Femur (tissue), 1 donor: Measurements from ENCODE around the gene SKAP2.

Experiments
- DNase-seq: peaks from one replicate; pipeline ENCODE4 v3.0.0-alpha.2; 2017

SKAP2 gene

DNA sequence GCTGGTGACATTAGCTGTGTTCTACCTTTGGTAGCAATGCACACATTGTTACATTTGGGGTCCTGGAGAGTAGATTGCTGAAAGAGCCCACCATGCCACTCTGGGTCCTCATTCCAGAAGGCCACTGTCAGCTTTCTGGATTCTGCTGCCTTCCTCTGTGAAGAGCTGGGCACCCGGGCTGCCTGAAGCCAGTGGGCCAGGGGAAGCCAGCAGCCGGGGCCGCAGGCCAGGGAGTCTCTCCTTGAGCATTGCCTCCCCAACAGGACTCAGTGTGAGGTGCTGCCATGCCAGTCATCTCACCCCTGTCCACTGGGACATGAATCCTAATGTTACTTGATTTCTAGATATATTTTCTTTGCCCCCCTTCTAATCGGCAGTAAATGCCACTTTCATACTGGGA, 234.0 kb downstream of the SKAP2 start:
- DNase-seq: no peak

DNA sequence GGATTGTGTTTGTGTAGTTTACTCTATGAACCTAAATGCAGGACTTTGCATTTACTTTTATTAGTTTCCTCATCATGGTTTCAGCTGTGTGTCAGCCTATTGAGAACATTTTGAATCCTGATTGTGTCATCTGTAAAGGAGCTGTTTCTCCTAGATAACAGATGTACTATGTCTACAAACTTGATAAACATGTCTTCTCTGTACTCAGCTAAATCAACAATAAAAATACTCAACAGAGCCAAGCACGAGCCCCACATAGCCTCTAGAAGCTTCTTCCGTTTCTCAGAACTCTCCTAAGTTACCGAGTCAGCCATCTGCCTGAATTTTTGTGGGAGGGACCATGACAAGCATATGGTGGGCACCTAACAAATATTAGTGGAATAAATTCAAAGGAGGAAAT, 234.7 kb downstream of the SKAP2 start:
- no peak for DNase-seq

DNA sequence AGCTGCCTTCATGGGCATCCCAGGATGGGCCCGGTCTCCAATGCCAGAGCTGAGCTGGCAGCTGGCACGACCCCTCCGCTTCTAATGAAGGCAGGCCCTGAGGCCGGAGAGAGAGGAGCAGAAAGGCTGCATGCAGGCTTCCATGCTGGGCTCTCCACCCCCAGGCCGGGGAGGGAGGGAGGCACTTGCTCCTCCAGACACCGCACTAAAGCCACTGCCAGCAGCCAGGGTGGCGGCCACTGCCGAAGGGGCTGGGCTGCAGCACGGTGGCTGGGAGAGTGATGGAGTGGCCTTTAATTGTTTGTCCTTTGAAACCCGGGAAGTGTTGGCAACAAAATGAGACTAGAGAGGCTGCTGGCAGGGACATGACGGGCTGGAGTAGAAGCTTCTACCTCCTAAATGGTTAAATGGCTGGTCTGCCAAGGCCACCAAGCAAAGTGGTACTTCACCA, 236.5 kb downstream of the SKAP2 start:
- DNase-seq: no peak

DNA sequence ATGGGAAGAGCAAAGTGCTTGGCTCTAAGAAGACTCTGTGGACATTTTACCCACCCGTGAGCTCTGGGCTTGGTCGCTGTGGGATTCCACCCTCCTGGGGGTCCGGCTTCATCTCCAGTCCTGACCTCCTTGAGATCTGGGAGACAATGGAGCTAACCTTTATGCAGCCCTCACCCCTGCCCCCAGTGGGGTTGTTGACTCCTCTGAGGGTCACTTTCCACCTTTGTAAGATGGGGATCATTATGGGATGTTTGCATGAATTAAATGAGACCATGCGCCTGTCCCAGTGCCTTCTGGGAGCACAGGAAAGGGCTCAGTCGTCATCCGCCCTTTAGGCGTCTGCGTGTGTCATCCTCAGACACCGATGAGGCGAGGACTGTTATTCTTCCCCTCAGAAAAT, 237.2 kb downstream of the SKAP2 start:
- DNase-seq: no peak

GRCh38 chr7:26626687-26627086, 237.7 kb downstream of the SKAP2 start:
- DNase-seq: no peak

DNA sequence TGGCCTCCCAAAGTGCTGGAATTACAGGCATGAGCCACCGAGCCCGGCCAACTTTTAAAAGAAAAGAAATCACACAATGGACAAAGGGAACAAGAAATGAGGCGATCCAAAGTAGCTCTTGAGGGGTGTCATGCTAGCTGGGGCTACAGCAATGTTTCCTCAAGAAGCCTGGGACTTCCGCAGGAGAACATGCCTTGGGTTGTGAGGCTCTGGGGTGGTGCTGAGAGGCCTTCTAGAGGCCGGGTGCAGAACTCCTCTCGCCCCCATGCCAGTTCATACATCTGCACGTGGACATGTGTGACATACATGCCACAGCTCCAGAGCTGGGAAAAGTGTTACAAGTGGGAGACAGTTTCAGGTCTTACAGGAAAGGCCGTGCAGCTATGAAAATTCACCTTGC, 238.2 kb downstream of the SKAP2 start:
- DNase-seq: no peak

DNA sequence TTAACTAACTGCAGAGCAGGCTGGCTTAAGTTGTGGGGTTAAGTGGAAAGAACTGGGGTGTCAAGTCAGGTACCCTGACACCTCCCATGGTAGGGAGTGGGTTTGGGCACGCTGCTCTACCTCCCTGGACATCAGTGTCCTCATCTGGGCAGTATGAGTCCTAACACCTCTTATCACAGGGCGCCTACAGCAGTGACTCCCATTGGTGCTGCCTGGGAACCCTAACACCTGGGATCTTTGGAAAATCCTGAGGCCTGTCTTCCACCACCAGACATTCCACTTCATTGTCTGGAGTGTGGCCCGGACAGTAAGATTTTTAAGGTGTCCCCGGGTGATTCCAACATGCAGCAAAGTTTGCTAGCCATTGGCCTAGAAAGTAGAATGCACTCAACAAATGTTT, 239.1 kb downstream of the SKAP2 start:
- no peak for DNase-seq

GRCh38 chr7:26624839-26625238, 239.6 kb downstream of the SKAP2 start:
- no peak for DNase-seq

DNA sequence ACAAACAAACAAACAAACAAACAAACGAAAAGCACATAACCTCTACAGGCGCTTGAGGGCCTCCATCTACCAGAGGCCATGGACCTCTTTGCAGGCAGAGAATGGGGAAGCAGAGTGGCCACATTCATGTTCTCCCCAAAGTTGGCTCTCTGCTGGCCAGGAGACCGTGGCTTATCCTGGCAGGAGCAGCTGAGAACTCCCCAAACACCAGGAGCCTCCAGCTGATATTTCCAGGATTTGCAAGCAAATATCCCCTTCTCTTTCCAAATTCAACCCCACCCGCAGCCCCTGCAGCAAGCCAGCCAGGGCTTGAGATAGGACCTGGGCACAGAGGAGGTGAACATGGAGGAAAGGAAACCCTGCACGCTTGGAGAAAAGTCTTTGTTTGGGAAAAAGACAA, 240.0 kb downstream of the SKAP2 start:
- no peak for DNase-seq

DNA sequence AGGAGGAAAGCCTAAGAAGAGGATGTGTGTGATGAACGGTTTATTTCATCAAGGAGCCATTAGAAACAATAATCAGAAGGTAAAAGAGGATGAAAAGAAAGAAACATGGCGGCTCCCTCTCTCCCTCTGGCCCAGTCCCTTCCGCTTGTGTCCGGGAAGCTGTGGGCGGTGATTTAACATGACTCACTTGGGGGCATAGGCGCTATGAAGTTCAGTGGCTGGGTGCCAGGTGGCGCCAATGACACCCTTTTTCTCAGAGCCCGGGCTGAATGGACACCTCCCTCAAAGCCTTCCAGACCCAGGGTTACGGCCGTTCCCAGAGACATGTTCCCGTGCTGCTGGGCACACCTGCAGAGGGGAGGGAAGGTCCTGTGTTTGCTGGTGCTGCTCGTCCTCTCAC, 244.0 kb downstream of the SKAP2 start:
- DNase-seq: no peak

GRCh38 chr7:26619348-26619984, 244.9 kb downstream of the SKAP2 start:
- no peak for DNase-seq

- DNase-seq: no peak
Measured at GRCh38 chr7:26618898-26619297, 245.5 kb downstream of the SKAP2 start.

- no peak for DNase-seq
Measured at GRCh38 chr7:26618449-26618848, 245.9 kb downstream of the SKAP2 start.
